ENCODE results near the gene RPH3AL.
A peak's percentile ranks its signal among the peaks of the same experiment; 100 is the strongest.

RPH3AL gene

DNA sequence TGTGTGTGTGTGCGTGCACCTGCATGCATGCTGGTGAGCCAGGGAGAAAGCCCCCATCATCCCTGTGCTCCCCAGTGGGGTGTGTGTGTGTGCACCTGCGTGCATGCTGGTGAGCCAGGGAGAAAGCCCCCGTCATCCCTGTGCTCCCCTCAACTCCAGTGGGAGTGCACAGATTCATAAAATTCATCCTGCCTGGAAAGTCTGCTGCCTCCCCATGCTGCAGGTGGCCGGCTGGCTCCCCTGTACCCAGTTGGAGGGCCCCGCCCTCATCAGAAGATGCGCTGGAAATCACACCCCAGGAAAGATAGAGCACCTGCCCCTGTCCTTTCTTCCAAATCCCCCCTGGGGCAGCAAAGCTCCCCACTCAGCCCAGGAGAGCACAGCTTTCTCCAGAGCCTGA, 86.4 kb downstream of the RPH3AL start:
- WGBS (ENCODE audit: insufficient coverage) = 88% methylated on average over 2 of the region's 6 CpGs
- Histone ChIP-seq H3K4me3 (ENCODE audit: control insufficient read depth in 1 of 7, extremely low read depth in 1 of 7, insufficient read depth in 4 of 7, low read depth in 2 of 7, low read length in 6 of 7) (peak overlapping the region in 1 of 7 experiments; percentile 15), H3K9me3 (ENCODE audit: control extremely low read depth in 1 of 5, control insufficient read depth in 4 of 5, insufficient read depth in 2 of 5, low read depth in 1 of 5, low read length in 4 of 5) (peaks cover 0 to 7% (median 5%) of the 10 kb centered on the region in 5 experiments), H3K36me3 (ENCODE audit: control insufficient read depth in 4 of 4, insufficient read depth in 4 of 4, low read length in 3 of 4) (no peaks in the 10 kb centered on the region), H3K27me3 (replicated peaks in 2 of 5; ENCODE audit: control insufficient read depth in 4 of 5, insufficient read depth in 5 of 5, low read length in 4 of 5) (peaks cover 0 to 10% (median 0%) of the 10 kb centered on the region in 5 experiments), H3K27ac (ENCODE audit: insufficient read depth in 1 of 2, low read depth in 1 of 2, low read length in 2 of 2, poor library complexity in 1 of 2, severe bottlenecking in 2 of 2) (no peak overlapping the region), H3K4me1 (ENCODE audit: control extremely low read depth in 1 of 4, control insufficient read depth in 4 of 4, insufficient read depth in 4 of 4, low read length in 3 of 4) (peaks cover 0 to 11% (median 5%) of the 10 kb centered on the region in 4 experiments)
- ChIA-PET POLR2A (no interaction called here), CTCF (interaction anchor here (2.2 kb wide), 1 partner anchor 14 kb away, joined by 6 read pairs; no protein-coding TSS in a partner anchor)
- DNase-seq = no peak

DNA sequence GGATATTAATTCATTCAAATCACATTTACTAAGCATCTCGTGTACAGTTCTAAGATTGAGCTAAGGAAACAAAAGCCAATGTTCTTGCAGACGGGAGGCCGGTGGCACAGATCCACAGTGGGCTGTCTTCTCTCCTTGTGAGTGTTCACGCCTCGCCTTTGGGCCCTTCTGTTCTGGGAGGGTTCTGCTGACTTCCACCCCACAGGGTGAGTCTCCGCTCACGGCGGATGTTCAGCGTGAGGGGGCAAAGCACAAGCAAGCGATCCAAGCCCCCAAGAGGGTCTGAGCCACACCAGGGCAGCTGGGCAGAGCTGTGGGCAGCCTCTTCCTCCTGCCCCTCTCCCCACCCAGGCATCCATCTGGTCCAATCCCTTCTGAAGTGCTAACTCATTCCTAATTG, 86.9 kb downstream of the RPH3AL start:
- 94% methylated on average over 10 of the region's 10 CpGs for WGBS (ENCODE audit: insufficient coverage)
- POLR2A ChIA-PET = no interaction called here
- peaks cover 0 to 8% (median 5%) of the 10 kb centered on the region in 5 experiments for H3K9me3 ChIP-seq (ENCODE audit: control extremely low read depth in 1 of 5, control insufficient read depth in 4 of 5, insufficient read depth in 2 of 5, low read depth in 1 of 5, low read length in 4 of 5)
- H3K36me3 ChIP-seq (ENCODE audit: control insufficient read depth in 4 of 4, insufficient read depth in 4 of 4, low read length in 3 of 4) = no peaks in the 10 kb centered on the region
- peaks cover 0 to 11% (median 5%) of the 10 kb centered on the region in 4 experiments for H3K4me1 ChIP-seq (ENCODE audit: control extremely low read depth in 1 of 4, control insufficient read depth in 4 of 4, insufficient read depth in 4 of 4, low read length in 3 of 4)
- DNase-seq = no peak
- peaks cover 0 to 10% (median 0%) of the 10 kb centered on the region in 5 experiments for H3K27me3 ChIP-seq (replicated peaks in 2 of 5; ENCODE audit: control insufficient read depth in 4 of 5, insufficient read depth in 5 of 5, low read length in 4 of 5)
- CTCF ChIA-PET = interaction anchor here (2.2 kb wide), 1 partner anchor 14 kb away, joined by 6 read pairs; no protein-coding TSS in a partner anchor
- H3K4me3 ChIP-seq (ENCODE audit: control insufficient read depth in 1 of 7, extremely low read depth in 1 of 7, insufficient read depth in 4 of 7, low read depth in 2 of 7, low read length in 6 of 7) = no peak overlapping the region
- no peak overlapping the region for H3K27ac ChIP-seq (ENCODE audit: insufficient read depth in 1 of 2, low read depth in 1 of 2, low read length in 2 of 2, poor library complexity in 1 of 2, severe bottlenecking in 2 of 2)

DNA sequence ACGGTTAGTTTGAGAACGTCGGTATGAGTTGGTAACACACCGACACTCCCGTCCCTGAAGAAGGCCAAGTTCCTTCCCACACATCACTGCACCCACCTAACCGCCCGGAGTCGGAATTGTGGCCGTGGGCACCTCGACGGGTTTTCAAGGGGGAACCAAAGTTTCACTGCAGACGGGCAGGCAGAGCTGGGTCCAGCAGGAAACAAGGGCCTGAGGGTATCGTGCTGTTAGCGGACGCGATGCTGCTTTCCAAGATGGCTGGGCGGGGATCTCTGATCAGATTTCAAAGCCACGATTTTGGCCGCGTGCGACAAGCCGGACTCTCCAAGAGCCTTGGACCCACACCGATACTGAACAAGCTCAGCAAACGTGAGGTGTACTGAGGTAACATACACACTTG, 88.8 kb downstream of the RPH3AL start:
- no peak overlapping the region for H3K4me3 ChIP-seq (ENCODE audit: control insufficient read depth in 1 of 7, extremely low read depth in 1 of 7, insufficient read depth in 4 of 7, low read depth in 2 of 7, low read length in 6 of 7)
- POLR2A ChIA-PET = no interaction called here
- no peaks in the 10 kb centered on the region for H3K36me3 ChIP-seq (ENCODE audit: control insufficient read depth in 4 of 4, insufficient read depth in 4 of 4, low read length in 3 of 4)
- peaks cover 0 to 11% (median 5%) of the 10 kb centered on the region in 4 experiments for H3K4me1 ChIP-seq (ENCODE audit: control extremely low read depth in 1 of 4, control insufficient read depth in 4 of 4, insufficient read depth in 4 of 4, low read length in 3 of 4)
- no peak for DNase-seq
- H3K27ac ChIP-seq (ENCODE audit: insufficient read depth in 1 of 2, low read depth in 1 of 2, low read length in 2 of 2, poor library complexity in 1 of 2, severe bottlenecking in 2 of 2) = no peak overlapping the region
- peaks cover 0 to 10% (median 0%) of the 10 kb centered on the region in 5 experiments for H3K27me3 ChIP-seq (replicated peaks in 2 of 5; ENCODE audit: control insufficient read depth in 4 of 5, insufficient read depth in 5 of 5, low read length in 4 of 5)
- H3K9me3 ChIP-seq (ENCODE audit: control extremely low read depth in 1 of 5, control insufficient read depth in 4 of 5, insufficient read depth in 2 of 5, low read depth in 1 of 5, low read length in 4 of 5) = peaks cover 0 to 8% (median 5%) of the 10 kb centered on the region in 5 experiments
- 98% methylated on average over 23 of the region's 24 CpGs for WGBS (ENCODE audit: insufficient coverage)
- CTCF ChIA-PET = interaction anchor here (1.5 kb wide), 1 partner anchor 20 kb away, joined by 3 read pairs; no protein-coding TSS in a partner anchor

DNA sequence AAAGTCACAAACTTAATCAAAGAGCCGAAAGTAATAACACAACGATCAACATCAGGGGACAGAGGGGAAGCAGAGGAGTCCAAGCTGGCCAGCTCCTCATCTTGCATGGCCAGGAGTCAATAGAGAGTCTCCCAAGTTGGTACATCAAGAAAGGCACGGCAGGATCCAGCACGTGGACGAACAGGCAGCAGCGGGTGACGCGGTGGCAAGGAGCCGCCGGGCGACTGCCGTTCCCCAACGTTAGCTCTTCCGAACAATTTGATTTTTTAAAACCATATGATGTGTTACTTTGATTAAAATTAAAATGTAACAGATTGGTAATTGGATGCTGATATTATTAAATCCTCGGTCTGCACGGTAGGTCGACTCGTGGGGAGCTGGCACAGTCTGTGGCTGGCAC, 89.3 kb downstream of the RPH3AL start:
- ChIA-PET POLR2A (no interaction called here), CTCF (interaction anchor here (1.5 kb wide), 1 partner anchor 21 kb away, joined by 3 read pairs; no protein-coding TSS in a partner anchor)
- DNase-seq = no peak
- Histone ChIP-seq H3K4me1 (ENCODE audit: control extremely low read depth in 1 of 4, control insufficient read depth in 4 of 4, insufficient read depth in 4 of 4, low read length in 3 of 4) (peaks cover 0 to 14% (median 8%) of the 10 kb centered on the region in 4 experiments), H3K4me3 (ENCODE audit: control insufficient read depth in 1 of 7, extremely low read depth in 1 of 7, insufficient read depth in 4 of 7, low read depth in 2 of 7, low read length in 6 of 7) (no peak overlapping the region), H3K9me3 (ENCODE audit: control extremely low read depth in 1 of 5, control insufficient read depth in 4 of 5, insufficient read depth in 2 of 5, low read depth in 1 of 5, low read length in 4 of 5) (peaks cover 0 to 8% (median 5%) of the 10 kb centered on the region in 5 experiments), H3K27ac (ENCODE audit: insufficient read depth in 1 of 2, low read depth in 1 of 2, low read length in 2 of 2, poor library complexity in 1 of 2, severe bottlenecking in 2 of 2) (no peak overlapping the region), H3K27me3 (replicated peaks in 2 of 5; ENCODE audit: control insufficient read depth in 4 of 5, insufficient read depth in 5 of 5, low read length in 4 of 5) (peaks cover 0 to 10% (median 0%) of the 10 kb centered on the region in 5 experiments), H3K36me3 (ENCODE audit: control insufficient read depth in 4 of 4, insufficient read depth in 4 of 4, low read length in 3 of 4) (no peaks in the 10 kb centered on the region)
- 97% methylated on average over 17 of the region's 18 CpGs for WGBS (ENCODE audit: insufficient coverage)

DNA sequence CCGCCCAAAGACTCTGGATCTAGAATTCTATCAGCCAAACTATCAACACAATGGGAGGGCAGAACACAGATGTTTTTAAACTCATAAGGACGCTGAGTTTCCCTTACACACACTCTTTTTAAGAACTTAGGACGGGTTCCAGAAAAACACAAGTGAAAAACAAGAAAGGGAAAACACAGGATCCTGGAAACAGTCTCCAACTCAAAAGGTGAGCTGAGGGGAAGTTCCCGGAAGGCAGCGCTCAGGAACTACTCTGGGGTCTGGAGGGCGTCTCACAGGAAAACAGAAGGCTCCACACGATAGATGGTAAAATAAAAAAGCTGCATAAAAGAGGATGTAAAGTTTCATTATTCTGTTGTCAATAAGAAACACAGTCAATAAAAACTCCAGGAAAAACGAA, 91.0 kb downstream of the RPH3AL start:
- CTCF ChIA-PET = interaction anchor here (1.1 kb wide), 1 partner anchor 49 kb away, joined by 3 read pairs; no protein-coding TSS in a partner anchor
- Histone ChIP-seq H3K36me3 (ENCODE audit: control insufficient read depth in 4 of 4, insufficient read depth in 4 of 4, low read length in 3 of 4) (no peaks in the 10 kb centered on the region), H3K9me3 (ENCODE audit: control extremely low read depth in 1 of 5, control insufficient read depth in 4 of 5, insufficient read depth in 2 of 5, low read depth in 1 of 5, low read length in 4 of 5) (peaks cover 0 to 8% (median 5%) of the 10 kb centered on the region in 5 experiments), H3K4me1 (ENCODE audit: control extremely low read depth in 1 of 4, control insufficient read depth in 4 of 4, insufficient read depth in 4 of 4, low read length in 3 of 4) (peaks cover 0 to 14% (median 9%) of the 10 kb centered on the region in 4 experiments), H3K27me3 (replicated peaks in 2 of 5; ENCODE audit: control insufficient read depth in 4 of 5, insufficient read depth in 5 of 5, low read length in 4 of 5) (peaks cover 0 to 2% (median 0%) of the 10 kb centered on the region in 5 experiments), H3K27ac (ENCODE audit: insufficient read depth in 1 of 2, low read depth in 1 of 2, low read length in 2 of 2, poor library complexity in 1 of 2, severe bottlenecking in 2 of 2) (no peak overlapping the region), H3K4me3 (ENCODE audit: control insufficient read depth in 1 of 7, extremely low read depth in 1 of 7, insufficient read depth in 4 of 7, low read depth in 2 of 7, low read length in 6 of 7) (no peak overlapping the region)
- DNase-seq = no peak
- WGBS (ENCODE audit: insufficient coverage) = 87% methylated on average over 5 of the region's 8 CpGs
- POLR2A ChIA-PET = no interaction called here

DNA sequence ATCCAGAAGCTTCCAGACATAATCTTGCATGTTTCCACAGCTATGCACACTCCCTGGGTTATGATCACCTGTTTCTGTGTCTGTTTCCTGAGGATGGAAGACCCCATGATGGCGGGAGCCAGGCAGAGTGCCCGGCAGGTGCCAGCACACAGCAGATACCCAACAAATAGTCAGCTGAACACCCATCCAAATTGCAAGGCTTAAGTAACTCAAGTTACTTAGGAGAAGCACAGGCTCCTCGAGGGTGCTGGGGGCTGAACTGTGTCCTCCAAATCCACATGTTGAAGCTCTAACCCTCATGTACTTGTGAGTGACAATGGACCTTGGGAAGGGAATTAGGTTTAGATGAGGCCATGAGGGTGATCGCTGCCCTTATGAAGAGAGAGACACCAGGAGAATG, 91.7 kb downstream of the RPH3AL start:
- H3K27ac ChIP-seq (ENCODE audit: insufficient read depth in 1 of 2, low read depth in 1 of 2, low read length in 2 of 2, poor library complexity in 1 of 2, severe bottlenecking in 2 of 2) = no peak overlapping the region
- no peaks in the 10 kb centered on the region for H3K27me3 ChIP-seq (replicated peaks in 2 of 5; ENCODE audit: control insufficient read depth in 4 of 5, insufficient read depth in 5 of 5, low read length in 4 of 5)
- peaks cover 0 to 8% (median 7%) of the 10 kb centered on the region in 4 experiments for H3K4me1 ChIP-seq (ENCODE audit: control extremely low read depth in 1 of 4, control insufficient read depth in 4 of 4, insufficient read depth in 4 of 4, low read length in 3 of 4)
- no peaks in the 10 kb centered on the region for H3K36me3 ChIP-seq (ENCODE audit: control insufficient read depth in 4 of 4, insufficient read depth in 4 of 4, low read length in 3 of 4)
- WGBS (ENCODE audit: insufficient coverage) = 83% methylated on average over 3 of the region's 4 CpGs
- H3K9me3 ChIP-seq (ENCODE audit: control extremely low read depth in 1 of 5, control insufficient read depth in 4 of 5, insufficient read depth in 2 of 5, low read depth in 1 of 5, low read length in 4 of 5) = peaks cover 0 to 8% (median 5%) of the 10 kb centered on the region in 5 experiments
- ChIA-PET POLR2A (no interaction called here), CTCF (interaction anchor here (0.9 to 1.4 kb wide), 3 partner anchors 22 to 49 kb away, joined by 3 to 5 read pairs (median 3); no protein-coding TSS in a partner anchor)
- DNase-seq = no peak
- H3K4me3 ChIP-seq (ENCODE audit: control insufficient read depth in 1 of 7, extremely low read depth in 1 of 7, insufficient read depth in 4 of 7, low read depth in 2 of 7, low read length in 6 of 7) = no peak overlapping the region

DNA sequence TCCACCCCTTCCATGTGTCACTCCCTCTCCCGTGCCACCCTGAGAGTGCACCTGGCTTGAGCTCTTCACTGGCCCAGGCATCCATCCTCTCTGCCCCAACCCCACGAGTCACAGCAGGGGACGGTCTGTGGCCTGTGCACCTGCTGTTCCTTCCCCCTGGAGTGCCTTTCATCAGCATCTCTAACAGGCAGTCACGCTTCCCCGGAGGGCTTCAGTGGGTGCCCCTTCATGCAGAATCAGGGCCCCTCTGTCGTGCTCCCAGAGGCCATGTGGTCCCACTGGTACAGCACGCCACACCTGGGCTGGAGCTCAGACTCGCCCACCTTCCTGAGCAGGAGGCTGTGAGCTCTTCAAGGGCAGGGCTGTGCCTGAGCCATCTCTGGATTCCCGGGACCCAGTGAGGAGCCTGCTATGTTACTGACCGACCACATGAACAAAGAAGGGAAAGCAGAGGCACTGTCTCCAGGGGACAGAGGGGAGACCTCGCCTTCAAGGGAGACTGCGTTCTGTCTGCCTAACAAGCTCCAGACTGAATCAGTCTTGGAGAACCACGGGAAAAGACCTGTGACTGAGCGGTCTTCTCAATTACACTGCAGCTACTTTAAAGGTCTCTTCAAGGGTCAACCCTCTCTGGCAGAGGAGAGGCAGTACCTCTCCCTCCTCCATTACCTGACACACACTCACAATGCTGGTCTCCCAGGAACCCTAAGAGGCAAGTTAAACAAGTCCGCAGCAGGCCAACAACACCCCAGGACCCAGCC, 92.4 kb downstream of the RPH3AL start:
- Histone ChIP-seq H3K4me3 (ENCODE audit: control insufficient read depth in 1 of 7, extremely low read depth in 1 of 7, insufficient read depth in 4 of 7, low read depth in 2 of 7, low read length in 6 of 7) (no peak overlapping the region), H3K27me3 (replicated peaks in 2 of 5; ENCODE audit: control insufficient read depth in 4 of 5, insufficient read depth in 5 of 5, low read length in 4 of 5) (no peaks in the 10 kb centered on the region), H3K27ac (ENCODE audit: insufficient read depth in 1 of 2, low read depth in 1 of 2, low read length in 2 of 2, poor library complexity in 1 of 2, severe bottlenecking in 2 of 2) (no peak overlapping the region), H3K36me3 (ENCODE audit: control insufficient read depth in 4 of 4, insufficient read depth in 4 of 4, low read length in 3 of 4) (no peaks in the 10 kb centered on the region), H3K4me1 (ENCODE audit: control extremely low read depth in 1 of 4, control insufficient read depth in 4 of 4, insufficient read depth in 4 of 4, low read length in 3 of 4) (peaks cover 0 to 8% (median 7%) of the 10 kb centered on the region in 4 experiments), H3K9me3 (ENCODE audit: control extremely low read depth in 1 of 5, control insufficient read depth in 4 of 5, insufficient read depth in 2 of 5, low read depth in 1 of 5, low read length in 4 of 5) (peaks cover 0 to 8% (median 5%) of the 10 kb centered on the region in 5 experiments)
- no peak for DNase-seq
- 85% methylated on average over 11 of the region's 15 CpGs for WGBS (ENCODE audit: insufficient coverage)
- ChIA-PET CTCF (interaction anchor here (0.9 to 1.4 kb wide), 2 partner anchors 23 to 33 kb away, joined by 3 to 5 read pairs; no protein-coding TSS in a partner anchor), POLR2A (no interaction called here)

Measured in common myeloid progenitor, CD34-positive (primary cell).